Globus pallidus (tissue), 1 donor: ENCODE results near the gene PYDC1.
"Not testable (repeated sequence)": the region's sequence is repeated elsewhere in the genome, so short reads cannot be mapped to it uniquely, and the experiment has no call there.

Experiments used
- DNase-seq: peaks from one replicate; pipeline ENCODE4 v3.0.0-alpha.2; 2015; ENCODE audit warnings: low spot score

PYDC1 gene

GRCh38 chr16:31216422-31217135 lies at the start of gene PYDC1:
Gene PYDC1, minus strand, starts transcription at chr16:31217135. Its CDS starts 107 bp downstream, at chr16:31217028.
- DNase-seq, result no peak

- no peak for DNase-seq
Measured at GRCh38 chr16:31265329-31266245, 48.7 kb upstream of the PYDC1 start.

GRCh38 chr16:31262084-31262483 lies 45.1 kb upstream of the PYDC1 start:
- DNase-seq, result no peak

- DNase-seq, result no peak
Measured at GRCh38 chr16:31260136-31260931, 43.4 kb upstream of the PYDC1 start.

- DNase-seq, result no peak
Measured at GRCh38 chr16:31258366-31258765, 41.4 kb upstream of the PYDC1 start.

- DNase-seq, result no peak
Measured at GRCh38 chr16:31256466-31256865, 39.5 kb upstream of the PYDC1 start.

GRCh38 chr16:31253642-31254045 lies 36.7 kb upstream of the PYDC1 start:
- peak; percentile 25 for DNase-seq

GRCh38 chr16:31251435-31251834 lies 34.5 kb upstream of the PYDC1 start:
- DNase-seq, result no peak

- DNase-seq, result no peak
Measured at GRCh38 chr16:31250782-31251384, 33.9 kb upstream of the PYDC1 start.

- DNase-seq, result no peak
Measured at GRCh38 chr16:31248344-31248743, 31.4 kb upstream of the PYDC1 start.

GRCh38 chr16:31246296-31246695 lies 29.4 kb upstream of the PYDC1 start:
- DNase-seq, result no peak

GRCh38 chr16:31245598-31245997 lies 28.7 kb upstream of the PYDC1 start:
- DNase-seq, result not testable (repeated sequence)

- DNase-seq, result peak; percentile 52
Measured at GRCh38 chr16:31243734-31244670, 27.1 kb upstream of the PYDC1 start.

- DNase-seq, result no peak
Measured at GRCh38 chr16:31242206-31242605, 25.3 kb upstream of the PYDC1 start.

- DNase-seq, result no peak
Measured at GRCh38 chr16:31238041-31238440, 21.1 kb upstream of the PYDC1 start.

GRCh38 chr16:31229501-31229900 lies 12.6 kb upstream of the PYDC1 start:
- DNase-seq, result no peak

GRCh38 chr16:31228206-31228605 lies 11.3 kb upstream of the PYDC1 start:
- DNase-seq, result no peak

- DNase-seq, result no peak
Measured at GRCh38 chr16:31225193-31225592, 8.3 kb upstream of the PYDC1 start.

- no peak for DNase-seq
Measured at GRCh38 chr16:31224092-31224955, 7.4 kb upstream of the PYDC1 start.

- DNase-seq, result no peak
Measured at GRCh38 chr16:31223044-31223443, 6.1 kb upstream of the PYDC1 start.
